K562 (cell line): Measurements from ENCODE around the gene EFNA2. TPM values are rescaled to one million over a fixed set of nuclear protein-coding genes. Genes with fewer than 3 reads are reported as not detected.
A peak's percentile ranks its signal among the peaks of the same experiment; 100 is the strongest.

Experiments used
- EP400 ChIP-seq: fragments of 450-650 bp; IDR thresholded peaks from 2 replicates; pipeline ENCODE4 v1.6.1; 2017; ENCODE audit warnings: antibody characterized with exemption, mild to moderate bottlenecking, moderate library complexity
- ESRRA ChIP-seq: fragments of 450-650 bp; IDR thresholded peaks from 2 replicates; pipeline ENCODE4 v1.6.1; 2014; ENCODE audit warnings: low read depth, mild to moderate bottlenecking, moderate library complexity, borderline replicate concordance
- FIP1L1 ChIP-seq: fragments of 200-400 bp; formaldehyde crosslinking; IDR thresholded peaks from 2 replicates; pipeline ENCODE4 v1.6.1; 2018; ENCODE audit warnings: mild to moderate bottlenecking, low read depth, low read length; ENCODE audit not compliant: poor library complexity, severe bottlenecking
- HMGN3 ChIP-seq: IDR thresholded peaks from 2 replicates; pipeline ENCODE4 v1.6.1; 2011; ENCODE audit warnings: borderline replicate concordance, low read depth, mild to moderate bottlenecking, mixed read lengths, low read length; ENCODE audit not compliant: insufficient read length; ENCODE audit errors: extremely low read depth
- HNRNPUL1 ChIP-seq: fragments of 200-400 bp; formaldehyde crosslinking; IDR thresholded peaks from 2 replicates; pipeline ENCODE4 v1.6.1; 2017; ENCODE audit warnings: low read length
- POLR2AphosphoS5 ChIP-seq: IDR thresholded peaks from 2 replicates; pipeline ENCODE4 v1.6.1; 2011; ENCODE audit warnings: mild to moderate bottlenecking, low read depth, low read length, moderate library complexity; ENCODE audit not compliant: control insufficient read depth, insufficient read depth
- TGIF2 ChIP-seq: sonication (generic); formaldehyde crosslinking; IDR thresholded peaks from 2 replicates; pipeline ENCODE4 v1.8.1; 2022; ENCODE audit warnings: mild to moderate bottlenecking, missing genetic modification reagents, moderate library complexity
- ZBTB7A ChIP-seq: IDR thresholded peaks from 2 replicates; pipeline ENCODE4 v1.6.1; 2011; ENCODE audit warnings: low read depth, mild to moderate bottlenecking, low read length, moderate library complexity, borderline replicate concordance; ENCODE audit not compliant: control insufficient read depth
- ZNF347 ChIP-seq: fragments of 450-650 bp; formaldehyde crosslinking; IDR thresholded peaks from 2 replicates; pipeline ENCODE4 v1.4.0; 2020; ENCODE audit warnings: low read depth, mild to moderate bottlenecking, moderate library complexity
- polyA plus RNA-seq, 8 experiments: library from polyadenylated mRNA; depleted of rRNA in 4 of 8; stranded (reverse) in 5 of 8; unstranded in 3 of 8; fragments of >200 nt; fragmentation: Nextera tagmentation in 2 of 8; fragmentation: Illumina TruSeq in 1 of 8; extraction: Ambion mirVana in 2 of 8; extraction: Trizol in 1 of 8; gene quantifications; 2 replicates each; pipeline versions ENCODE4 v1.2.1 to v1.2.3, GENCODE V29; 2011 to 2014; ENCODE audit warnings: inconsistent platforms in 1 of 8, missing spikeins in 1 of 8
- total RNA-seq, 7 experiments: library from RNA; depleted of rRNA in 6 of 7; stranded (reverse); fragments of >200 nt in 6 of 7; fragmentation: Illumina TruSeq in 2 of 7; extraction: Trizol in 2 of 7; gene quantifications; 2 replicates each; pipeline versions ENCODE4 v1.2.1 to v1.2.3, GENCODE V29; 2011 to 2021; ENCODE audit warnings: low replicate concordance in 1 of 7
- TF ChIP-seq, protein P1 (sequence below): fragments of 450-650 bp; IDR thresholded peaks from 2 replicates; pipeline ENCODE4 v1.6.1; 2017; ENCODE audit warnings: mild to moderate bottlenecking, moderate library complexity
- TF ChIP-seq, protein P2 (sequence below): sonication (generic); formaldehyde crosslinking; IDR thresholded peaks from 2 replicates; pipeline ENCODE4 v1.8.0; 2022; ENCODE audit warnings: mild to moderate bottlenecking, missing genetic modification reagents
- TF ChIP-seq, protein P3 (sequence below): sonication (generic); IDR thresholded peaks from 2 replicates; pipeline ENCODE4 v1.6.1; 2016
- TF ChIP-seq, protein P4 (sequence below): fragments of 200-800 bp; sonication (Bioruptor generic); IDR thresholded peaks from 2 replicates; pipeline ENCODE4 v1.6.1; 2016; ENCODE audit warnings: missing genetic modification characterization, missing compliant biosample characterization
- TF ChIP-seq, protein P5 (sequence below): fragments of 250-450 bp; sonication (Bioruptor Pico); IDR thresholded peaks from 2 replicates; pipeline ENCODE4 v1.8.0; 2021; ENCODE audit warnings: borderline replicate concordance, mild to moderate bottlenecking, moderate library complexity; ENCODE audit not compliant: poor library complexity, severe bottlenecking

Gene EFNA2
- total and polyA plus RNA-seq, 9 of the 15 experiments (the other 6 are each of a cell fraction or from before 2014, with no cell fraction given) = 0.11 to 0.44 (median 0.15) TPM; not detected in 6

DNA sequence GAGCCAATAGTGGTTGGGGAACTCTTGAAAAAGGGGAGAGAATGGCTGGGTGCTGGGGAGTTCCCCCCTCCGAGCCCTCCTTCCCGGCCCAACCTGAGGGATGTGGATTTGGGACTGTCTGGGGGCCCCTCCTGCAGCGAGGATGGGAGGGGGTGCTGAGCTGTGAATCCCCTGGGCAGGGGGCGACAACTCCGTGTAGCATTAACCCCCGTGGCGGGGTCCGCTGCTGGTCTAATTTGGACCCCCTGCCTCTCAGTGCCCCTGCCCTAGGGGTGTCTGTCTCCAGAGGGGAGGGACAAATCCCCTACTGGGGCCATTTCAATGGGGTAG is 27.5 kb upstream of the EFNA2 start (continued):
- 0 out of 2 replicates have a peak, but pooled peaks have one; percentile 34 for TF ChIP-seq ZBTB7A
- 0 out of 2 replicates have a peak, but pooled peaks have one; percentile 38 for TF ChIP-seq POLR2AphosphoS5
- TF ChIP-seq HMGN3 = no peak
- TF ChIP-seq FIP1L1 = no peak
- no peak for TF ChIP-seq ESRRA
- TF ChIP-seq EP400 = no peak
- TF ChIP-seq HNRNPUL1 = no peak
- TF ChIP-seq, protein P1, sequence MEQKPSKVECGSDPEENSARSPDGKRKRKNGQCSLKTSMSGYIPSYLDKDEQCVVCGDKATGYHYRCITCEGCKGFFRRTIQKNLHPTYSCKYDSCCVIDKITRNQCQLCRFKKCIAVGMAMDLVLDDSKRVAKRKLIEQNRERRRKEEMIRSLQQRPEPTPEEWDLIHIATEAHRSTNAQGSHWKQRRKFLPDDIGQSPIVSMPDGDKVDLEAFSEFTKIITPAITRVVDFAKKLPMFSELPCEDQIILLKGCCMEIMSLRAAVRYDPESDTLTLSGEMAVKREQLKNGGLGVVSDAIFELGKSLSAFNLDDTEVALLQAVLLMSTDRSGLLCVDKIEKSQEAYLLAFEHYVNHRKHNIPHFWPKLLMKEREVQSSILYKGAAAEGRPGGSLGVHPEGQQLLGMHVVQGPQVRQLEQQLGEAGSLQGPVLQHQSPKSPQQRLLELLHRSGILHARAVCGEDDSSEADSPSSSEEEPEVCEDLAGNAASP = no peak
- TF ChIP-seq, protein P2, sequence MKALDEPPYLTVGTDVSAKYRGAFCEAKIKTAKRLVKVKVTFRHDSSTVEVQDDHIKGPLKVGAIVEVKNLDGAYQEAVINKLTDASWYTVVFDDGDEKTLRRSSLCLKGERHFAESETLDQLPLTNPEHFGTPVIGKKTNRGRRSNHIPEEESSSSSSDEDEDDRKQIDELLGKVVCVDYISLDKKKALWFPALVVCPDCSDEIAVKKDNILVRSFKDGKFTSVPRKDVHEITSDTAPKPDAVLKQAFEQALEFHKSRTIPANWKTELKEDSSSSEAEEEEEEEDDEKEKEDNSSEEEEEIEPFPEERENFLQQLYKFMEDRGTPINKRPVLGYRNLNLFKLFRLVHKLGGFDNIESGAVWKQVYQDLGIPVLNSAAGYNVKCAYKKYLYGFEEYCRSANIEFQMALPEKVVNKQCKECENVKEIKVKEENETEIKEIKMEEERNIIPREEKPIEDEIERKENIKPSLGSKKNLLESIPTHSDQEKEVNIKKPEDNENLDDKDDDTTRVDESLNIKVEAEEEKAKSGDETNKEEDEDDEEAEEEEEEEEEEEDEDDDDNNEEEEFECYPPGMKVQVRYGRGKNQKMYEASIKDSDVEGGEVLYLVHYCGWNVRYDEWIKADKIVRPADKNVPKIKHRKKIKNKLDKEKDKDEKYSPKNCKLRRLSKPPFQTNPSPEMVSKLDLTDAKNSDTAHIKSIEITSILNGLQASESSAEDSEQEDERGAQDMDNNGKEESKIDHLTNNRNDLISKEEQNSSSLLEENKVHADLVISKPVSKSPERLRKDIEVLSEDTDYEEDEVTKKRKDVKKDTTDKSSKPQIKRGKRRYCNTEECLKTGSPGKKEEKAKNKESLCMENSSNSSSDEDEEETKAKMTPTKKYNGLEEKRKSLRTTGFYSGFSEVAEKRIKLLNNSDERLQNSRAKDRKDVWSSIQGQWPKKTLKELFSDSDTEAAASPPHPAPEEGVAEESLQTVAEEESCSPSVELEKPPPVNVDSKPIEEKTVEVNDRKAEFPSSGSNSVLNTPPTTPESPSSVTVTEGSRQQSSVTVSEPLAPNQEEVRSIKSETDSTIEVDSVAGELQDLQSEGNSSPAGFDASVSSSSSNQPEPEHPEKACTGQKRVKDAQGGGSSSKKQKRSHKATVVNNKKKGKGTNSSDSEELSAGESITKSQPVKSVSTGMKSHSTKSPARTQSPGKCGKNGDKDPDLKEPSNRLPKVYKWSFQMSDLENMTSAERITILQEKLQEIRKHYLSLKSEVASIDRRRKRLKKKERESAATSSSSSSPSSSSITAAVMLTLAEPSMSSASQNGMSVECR = no peak
- TF ChIP-seq, protein P3, sequence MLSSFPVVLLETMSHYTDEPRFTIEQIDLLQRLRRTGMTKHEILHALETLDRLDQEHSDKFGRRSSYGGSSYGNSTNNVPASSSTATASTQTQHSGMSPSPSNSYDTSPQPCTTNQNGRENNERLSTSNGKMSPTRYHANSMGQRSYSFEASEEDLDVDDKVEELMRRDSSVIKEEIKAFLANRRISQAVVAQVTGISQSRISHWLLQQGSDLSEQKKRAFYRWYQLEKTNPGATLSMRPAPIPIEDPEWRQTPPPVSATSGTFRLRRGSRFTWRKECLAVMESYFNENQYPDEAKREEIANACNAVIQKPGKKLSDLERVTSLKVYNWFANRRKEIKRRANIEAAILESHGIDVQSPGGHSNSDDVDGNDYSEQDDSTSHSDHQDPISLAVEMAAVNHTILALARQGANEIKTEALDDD = no peak
- TF ChIP-seq TGIF2 (CRISPR knock-in tag) = no peak
- TF ChIP-seq ZNF347 = no peak
- TF ChIP-seq, protein P4, sequence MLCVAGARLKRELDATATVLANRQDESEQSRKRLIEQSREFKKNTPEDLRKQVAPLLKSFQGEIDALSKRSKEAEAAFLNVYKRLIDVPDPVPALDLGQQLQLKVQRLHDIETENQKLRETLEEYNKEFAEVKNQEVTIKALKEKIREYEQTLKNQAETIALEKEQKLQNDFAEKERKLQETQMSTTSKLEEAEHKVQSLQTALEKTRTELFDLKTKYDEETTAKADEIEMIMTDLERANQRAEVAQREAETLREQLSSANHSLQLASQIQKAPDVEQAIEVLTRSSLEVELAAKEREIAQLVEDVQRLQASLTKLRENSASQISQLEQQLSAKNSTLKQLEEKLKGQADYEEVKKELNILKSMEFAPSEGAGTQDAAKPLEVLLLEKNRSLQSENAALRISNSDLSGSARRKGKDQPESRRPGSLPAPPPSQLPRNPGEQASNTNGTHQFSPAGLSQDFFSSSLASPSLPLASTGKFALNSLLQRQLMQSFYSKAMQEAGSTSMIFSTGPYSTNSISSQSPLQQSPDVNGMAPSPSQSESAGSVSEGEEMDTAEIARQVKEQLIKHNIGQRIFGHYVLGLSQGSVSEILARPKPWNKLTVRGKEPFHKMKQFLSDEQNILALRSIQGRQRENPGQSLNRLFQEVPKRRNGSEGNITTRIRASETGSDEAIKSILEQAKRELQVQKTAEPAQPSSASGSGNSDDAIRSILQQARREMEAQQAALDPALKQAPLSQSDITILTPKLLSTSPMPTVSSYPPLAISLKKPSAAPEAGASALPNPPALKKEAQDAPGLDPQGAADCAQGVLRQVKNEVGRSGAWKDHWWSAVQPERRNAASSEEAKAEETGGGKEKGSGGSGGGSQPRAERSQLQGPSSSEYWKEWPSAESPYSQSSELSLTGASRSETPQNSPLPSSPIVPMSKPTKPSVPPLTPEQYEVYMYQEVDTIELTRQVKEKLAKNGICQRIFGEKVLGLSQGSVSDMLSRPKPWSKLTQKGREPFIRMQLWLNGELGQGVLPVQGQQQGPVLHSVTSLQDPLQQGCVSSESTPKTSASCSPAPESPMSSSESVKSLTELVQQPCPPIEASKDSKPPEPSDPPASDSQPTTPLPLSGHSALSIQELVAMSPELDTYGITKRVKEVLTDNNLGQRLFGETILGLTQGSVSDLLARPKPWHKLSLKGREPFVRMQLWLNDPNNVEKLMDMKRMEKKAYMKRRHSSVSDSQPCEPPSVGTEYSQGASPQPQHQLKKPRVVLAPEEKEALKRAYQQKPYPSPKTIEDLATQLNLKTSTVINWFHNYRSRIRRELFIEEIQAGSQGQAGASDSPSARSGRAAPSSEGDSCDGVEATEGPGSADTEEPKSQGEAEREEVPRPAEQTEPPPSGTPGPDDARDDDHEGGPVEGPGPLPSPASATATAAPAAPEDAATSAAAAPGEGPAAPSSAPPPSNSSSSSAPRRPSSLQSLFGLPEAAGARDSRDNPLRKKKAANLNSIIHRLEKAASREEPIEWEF (CRISPR knock-in tag) = no peak
- TF ChIP-seq, protein P5, sequence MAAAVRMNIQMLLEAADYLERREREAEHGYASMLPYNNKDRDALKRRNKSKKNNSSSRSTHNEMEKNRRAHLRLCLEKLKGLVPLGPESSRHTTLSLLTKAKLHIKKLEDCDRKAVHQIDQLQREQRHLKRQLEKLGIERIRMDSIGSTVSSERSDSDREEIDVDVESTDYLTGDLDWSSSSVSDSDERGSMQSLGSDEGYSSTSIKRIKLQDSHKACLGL (CRISPR knock-in tag) = no peak
